NAMALWA (cell line): Measurements from ENCODE around the gene GCA.

Experiments used
- DNase-seq: peaks from one replicate; pipeline ENCODE4 v3.0.0-alpha.2; 2015; ENCODE audit warnings: low spot score

The GCA gene

GRCh38 chr2:162328424-162329157, 15.3 kb upstream of the GCA start:
- no peak for DNase-seq

- DNase-seq, result no peak
These were observed 13.1 kb upstream of the GCA start for GRCh38 chr2:162330881-162331280.

GRCh38 chr2:162333968-162334367, 10.0 kb upstream of the GCA start:
- DNase-seq, result peak; percentile 57

GRCh38 chr2:162337868-162338267, 6.1 kb upstream of the GCA start:
- DNase-seq, result no peak

GRCh38 chr2:162340822-162341221, 3.1 kb upstream of the GCA start:
- no peak for DNase-seq

- DNase-seq, result no peak
These were observed 1.6 kb upstream of the GCA start for GRCh38 chr2:162342321-162342720.

- no peak for DNase-seq
These were observed 1.1 kb upstream of the GCA start for GRCh38 chr2:162342841-162343240.

GRCh38 chr2:162343492-162343823, 474 bp upstream of the GCA start:
- DNase-seq, result no peak

- peak; percentile 51 for DNase-seq
These were observed 652 bp downstream of the GCA start for GRCh38 chr2:162344617-162344950.

- DNase-seq, result no peak
These were observed 21.5 kb downstream of the GCA start for GRCh38 chr2:162365392-162365791.

GRCh38 chr2:162368494-162368893, 24.6 kb downstream of the GCA start:
- no peak for DNase-seq

GRCh38 chr2:162369551-162369950, 25.6 kb downstream of the GCA start:
- no peak for DNase-seq

- no peak for DNase-seq
These were observed 27.0 kb downstream of the GCA start for GRCh38 chr2:162370931-162371330.

GRCh38 chr2:162372818-162373217, 28.9 kb downstream of the GCA start:
- DNase-seq, result no peak

- no peak for DNase-seq
These were observed 36.0 kb downstream of the GCA start for GRCh38 chr2:162379719-162380580.

GRCh38 chr2:162381851-162382250, 37.9 kb downstream of the GCA start:
- no peak for DNase-seq

GRCh38 chr2:162382278-162382677, 38.3 kb downstream of the GCA start:
- no peak for DNase-seq

GRCh38 chr2:162385536-162385935, 41.6 kb downstream of the GCA start:
- DNase-seq, result no peak

GRCh38 chr2:162390801-162391200, 46.9 kb downstream of the GCA start:
- DNase-seq, result no peak

- DNase-seq, result no peak
These were observed 56.4 kb downstream of the GCA start for GRCh38 chr2:162400336-162400735.

- no peak for DNase-seq
These were observed 57.9 kb downstream of the GCA start for GRCh38 chr2:162401871-162402270.

- DNase-seq, result no peak
These were observed 60.0 kb downstream of the GCA start for GRCh38 chr2:162403884-162404283.
